Bone marrow (tissue), 2 donors: Measurements from ENCODE around the gene ADORA1.

Source experiments
- DNase-seq, 2 donors: peaks; one replicate each; lab custom pipeline; 2025; lab: John Stamatoyannopoulos, UW

The ADORA1 gene

GRCh38 chr1:203142684-203143408 lies 15.3 kb downstream of the ADORA1 start:
- no peak for DNase-seq

- no peak for DNase-seq
These were observed 16.1 kb downstream of the ADORA1 start for GRCh38 chr1:203143641-203144040.

- DNase-seq: no peak
These were observed 17.1 kb downstream of the ADORA1 start for GRCh38 chr1:203144661-203145060.

- no peak for DNase-seq
These were observed 18.0 kb downstream of the ADORA1 start for GRCh38 chr1:203145321-203146041.

GRCh38 chr1:203146042-203146369 lies 18.5 kb downstream of the ADORA1 start:
- DNase-seq: no peak

GRCh38 chr1:203146537-203146936 lies 19.0 kb downstream of the ADORA1 start:
- DNase-seq: no peak

GRCh38 chr1:203147376-203147775 lies 19.9 kb downstream of the ADORA1 start:
- no peak for DNase-seq

GRCh38 chr1:203148127-203148526 lies 20.6 kb downstream of the ADORA1 start:
- DNase-seq: no peak

- no peak for DNase-seq
These were observed 21.1 kb downstream of the ADORA1 start for GRCh38 chr1:203148579-203148978.

- DNase-seq: no peak
These were observed 21.8 kb downstream of the ADORA1 start for GRCh38 chr1:203149188-203149840.

GRCh38 chr1:203150511-203151297 lies 23.2 kb downstream of the ADORA1 start:
- no peak for DNase-seq

- DNase-seq: no peak
These were observed 24.0 kb downstream of the ADORA1 start for GRCh38 chr1:203151362-203152157.

- no peak for DNase-seq
These were observed 24.9 kb downstream of the ADORA1 start for GRCh38 chr1:203152158-203153034.

- DNase-seq: no peak
These were observed 25.8 kb downstream of the ADORA1 start for GRCh38 chr1:203153051-203153988.

- DNase-seq: no peak
These were observed 26.7 kb downstream of the ADORA1 start for GRCh38 chr1:203153989-203154821.

GRCh38 chr1:203156280-203156679 lies 28.8 kb downstream of the ADORA1 start:
- DNase-seq: no peak

GRCh38 chr1:203158423-203158822 lies 30.9 kb downstream of the ADORA1 start:
- no peak for DNase-seq

GRCh38 chr1:203158960-203159665 lies 31.6 kb downstream of the ADORA1 start:
- DNase-seq: no peak
